ENCODE measurements around the gene SENP6.
"Not testable (repeated sequence)": the region's sequence is repeated elsewhere in the genome, so short reads cannot be mapped to it uniquely, and the experiment has no call there.

SENP6 gene, protein sequence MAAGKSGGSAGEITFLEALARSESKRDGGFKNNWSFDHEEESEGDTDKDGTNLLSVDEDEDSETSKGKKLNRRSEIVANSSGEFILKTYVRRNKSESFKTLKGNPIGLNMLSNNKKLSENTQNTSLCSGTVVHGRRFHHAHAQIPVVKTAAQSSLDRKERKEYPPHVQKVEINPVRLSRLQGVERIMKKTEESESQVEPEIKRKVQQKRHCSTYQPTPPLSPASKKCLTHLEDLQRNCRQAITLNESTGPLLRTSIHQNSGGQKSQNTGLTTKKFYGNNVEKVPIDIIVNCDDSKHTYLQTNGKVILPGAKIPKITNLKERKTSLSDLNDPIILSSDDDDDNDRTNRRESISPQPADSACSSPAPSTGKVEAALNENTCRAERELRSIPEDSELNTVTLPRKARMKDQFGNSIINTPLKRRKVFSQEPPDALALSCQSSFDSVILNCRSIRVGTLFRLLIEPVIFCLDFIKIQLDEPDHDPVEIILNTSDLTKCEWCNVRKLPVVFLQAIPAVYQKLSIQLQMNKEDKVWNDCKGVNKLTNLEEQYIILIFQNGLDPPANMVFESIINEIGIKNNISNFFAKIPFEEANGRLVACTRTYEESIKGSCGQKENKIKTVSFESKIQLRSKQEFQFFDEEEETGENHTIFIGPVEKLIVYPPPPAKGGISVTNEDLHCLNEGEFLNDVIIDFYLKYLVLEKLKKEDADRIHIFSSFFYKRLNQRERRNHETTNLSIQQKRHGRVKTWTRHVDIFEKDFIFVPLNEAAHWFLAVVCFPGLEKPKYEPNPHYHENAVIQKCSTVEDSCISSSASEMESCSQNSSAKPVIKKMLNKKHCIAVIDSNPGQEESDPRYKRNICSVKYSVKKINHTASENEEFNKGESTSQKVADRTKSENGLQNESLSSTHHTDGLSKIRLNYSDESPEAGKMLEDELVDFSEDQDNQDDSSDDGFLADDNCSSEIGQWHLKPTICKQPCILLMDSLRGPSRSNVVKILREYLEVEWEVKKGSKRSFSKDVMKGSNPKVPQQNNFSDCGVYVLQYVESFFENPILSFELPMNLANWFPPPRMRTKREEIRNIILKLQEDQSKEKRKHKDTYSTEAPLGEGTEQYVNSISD

DNA sequence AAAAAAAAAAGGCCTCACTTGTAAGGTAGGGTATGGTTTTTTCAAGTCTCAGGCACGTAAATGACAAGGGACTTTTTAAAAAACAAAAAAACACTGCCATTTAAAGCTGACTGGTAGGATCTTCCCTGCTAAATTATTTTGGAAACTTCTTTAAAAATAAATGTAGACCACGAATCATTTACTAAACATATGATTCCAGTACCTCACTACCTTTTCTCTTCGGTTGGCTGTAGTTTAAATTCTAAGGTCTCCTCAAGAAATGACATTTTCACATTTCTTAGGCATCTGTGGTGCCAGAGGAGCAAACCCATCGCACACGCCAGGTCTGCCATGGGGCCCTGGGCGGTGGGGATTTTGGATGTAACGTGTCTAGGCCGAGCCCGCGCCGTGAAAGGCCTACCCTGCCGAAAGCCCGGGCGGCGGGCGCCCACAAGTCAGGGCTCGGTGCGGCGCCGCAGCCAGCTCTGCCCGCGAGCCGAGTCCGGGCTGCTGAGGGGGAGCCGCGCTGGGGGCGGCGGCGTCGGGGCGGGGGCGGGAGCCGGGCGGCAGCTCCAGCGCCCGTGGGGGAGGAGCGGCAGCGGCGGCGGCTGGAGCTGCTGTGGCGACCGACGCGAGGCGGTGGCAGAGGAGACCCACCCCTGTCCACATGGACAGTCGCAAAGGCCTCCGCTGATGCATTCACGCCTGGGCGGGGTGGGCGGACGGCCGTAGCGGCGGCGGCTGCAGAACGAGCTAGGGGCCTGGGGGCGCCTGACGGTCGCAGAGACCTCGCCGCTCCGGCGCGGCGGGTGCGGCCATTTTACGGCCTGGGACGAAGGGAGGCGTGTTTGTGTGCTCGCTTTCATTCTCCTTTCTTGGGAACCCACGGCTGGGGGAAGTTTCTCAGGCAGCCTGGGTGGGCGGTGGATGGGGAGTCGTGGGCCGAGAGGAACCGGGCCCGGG lies at the start of gene SENP6:
Gene SENP6, plus strand, starts transcription at position 577 of the 942 bp plus-strand sequence. CDS start 645 bp downstream, outside the sequence.
- DNase-seq = peak; percentile 87

- DNase-seq = no peak
Measured at GRCh38 chr6:75556240-75556639, 45.4 kb upstream of the SENP6 start.

DNA sequence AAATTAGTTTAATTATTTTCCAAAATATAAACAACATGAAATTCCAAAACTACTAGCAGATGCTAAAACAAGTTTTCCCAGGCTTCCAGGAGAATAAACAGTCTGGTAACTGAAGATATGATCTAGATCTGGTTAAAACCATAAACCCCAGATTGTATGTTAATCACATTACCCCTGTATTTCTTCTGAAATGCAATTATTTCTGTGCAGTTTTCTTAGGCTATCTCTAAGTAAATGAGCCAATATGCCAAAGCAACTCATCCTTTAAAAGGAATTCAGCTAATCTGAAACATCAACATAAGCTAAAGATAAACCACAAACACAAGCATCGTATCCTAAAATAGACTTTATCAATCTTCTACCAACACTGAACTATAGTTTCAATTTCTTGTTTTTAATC lies 44.6 kb upstream of the SENP6 start:
- DNase-seq = no peak

DNA sequence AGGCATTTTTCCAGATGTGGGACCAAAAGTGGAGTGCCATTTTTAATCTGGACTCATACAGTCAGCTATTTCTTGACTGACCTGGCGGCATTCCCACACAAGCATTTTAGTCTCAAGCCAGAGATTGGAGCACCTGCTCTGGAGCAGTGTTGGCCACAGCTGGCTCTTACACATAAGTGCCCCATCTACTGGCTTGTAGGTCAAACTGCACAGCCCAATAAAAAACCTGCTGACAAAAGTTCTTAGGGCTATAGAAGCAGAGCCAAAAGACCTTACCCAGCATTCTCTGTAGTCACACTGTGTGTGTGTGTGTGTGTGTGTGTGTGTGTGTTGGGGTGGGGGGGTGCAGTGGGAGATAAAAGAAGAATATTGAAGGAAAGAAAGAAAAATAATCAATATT lies 38.6 kb upstream of the SENP6 start:
- peak; percentile 71 for DNase-seq

GRCh38 chr6:75566137-75566767 lies 35.4 kb upstream of the SENP6 start:
- DNase-seq = no peak

GRCh38 chr6:75568100-75568499 lies 33.6 kb upstream of the SENP6 start:
- no peak for DNase-seq

DNA sequence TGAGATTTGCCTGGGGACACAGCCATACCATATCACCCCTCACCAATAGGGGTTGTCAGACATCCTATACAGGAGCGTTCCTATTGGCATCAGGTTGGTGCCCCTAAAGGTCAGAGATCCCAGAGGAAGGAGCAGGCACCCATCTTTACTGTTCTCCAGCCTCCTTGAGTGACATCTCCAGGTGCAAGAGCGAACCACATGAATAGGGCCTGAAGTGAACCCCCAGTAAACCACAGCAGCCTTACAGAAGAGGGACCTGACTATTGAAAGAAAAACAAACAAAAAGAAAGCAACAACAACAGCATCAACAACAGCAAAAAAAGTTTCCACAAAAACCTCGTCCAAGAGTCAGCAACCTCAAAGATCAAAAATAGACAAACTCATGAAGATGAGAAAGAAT lies 32.7 kb upstream of the SENP6 start:
- DNase-seq = no peak

DNA sequence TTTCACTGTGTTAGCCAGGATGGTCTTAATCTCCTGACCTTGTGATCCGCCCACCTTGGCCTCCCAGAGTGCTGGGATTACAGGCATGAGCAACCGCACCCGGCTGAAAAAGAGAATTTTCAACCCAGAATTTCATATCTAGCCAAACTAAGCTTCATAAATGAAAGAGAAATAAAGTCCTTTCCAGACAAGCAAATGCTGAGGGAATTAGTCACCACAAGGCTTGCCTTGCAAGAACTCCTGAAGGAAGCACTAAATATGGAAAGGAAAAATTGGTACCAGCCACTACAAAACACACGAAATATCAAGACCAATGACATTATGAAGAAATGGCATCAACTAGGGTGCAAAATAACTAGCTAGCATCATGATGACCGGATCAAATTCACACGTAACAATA lies 31.0 kb upstream of the SENP6 start:
- DNase-seq = not testable (repeated sequence)

DNA sequence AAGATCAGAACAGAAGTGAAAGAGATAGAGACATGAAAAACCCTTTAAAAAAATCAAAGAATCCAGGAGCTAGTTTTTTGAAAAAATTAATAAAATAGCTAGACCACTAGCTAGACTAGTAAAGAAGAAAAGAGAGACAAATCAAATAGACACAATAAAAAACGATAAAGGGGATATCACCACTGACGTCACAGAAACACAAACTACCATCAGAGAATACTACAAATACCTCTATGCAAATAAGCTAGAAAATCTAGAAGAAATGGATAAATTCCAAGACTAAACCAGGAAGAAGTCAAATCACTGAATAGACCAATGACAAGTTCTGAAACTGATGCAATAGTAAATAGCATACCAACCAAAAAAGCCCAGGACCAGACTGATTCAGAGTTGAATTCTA lies 29.6 kb upstream of the SENP6 start:
- DNase-seq = no peak

DNA sequence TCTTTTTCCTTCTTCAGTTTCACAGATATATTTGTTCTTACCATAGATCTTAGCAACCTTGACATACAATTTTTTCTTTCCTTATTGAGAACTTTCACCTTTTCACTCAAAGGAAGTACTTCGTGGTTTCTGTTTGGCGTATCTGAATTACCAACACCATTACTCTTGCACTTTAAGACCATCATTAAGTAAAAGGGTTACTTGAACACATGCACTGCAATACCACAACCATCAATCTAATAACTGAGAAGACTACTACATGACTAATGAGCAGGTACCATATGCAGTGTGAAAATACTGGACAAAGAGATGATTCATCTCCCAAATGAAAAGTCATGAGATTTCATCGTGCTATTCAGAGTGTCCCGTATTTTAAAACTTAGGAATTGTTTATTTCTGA lies 21.7 kb upstream of the SENP6 start:
- no peak for DNase-seq

- DNase-seq = no peak
Measured at GRCh38 chr6:75581231-75581630, 20.4 kb upstream of the SENP6 start.

- DNase-seq = not testable (repeated sequence)
Measured at GRCh38 chr6:75584552-75584951, 17.1 kb upstream of the SENP6 start.

- DNase-seq = no peak
Measured at GRCh38 chr6:75588948-75589347, 12.7 kb upstream of the SENP6 start.

DNA sequence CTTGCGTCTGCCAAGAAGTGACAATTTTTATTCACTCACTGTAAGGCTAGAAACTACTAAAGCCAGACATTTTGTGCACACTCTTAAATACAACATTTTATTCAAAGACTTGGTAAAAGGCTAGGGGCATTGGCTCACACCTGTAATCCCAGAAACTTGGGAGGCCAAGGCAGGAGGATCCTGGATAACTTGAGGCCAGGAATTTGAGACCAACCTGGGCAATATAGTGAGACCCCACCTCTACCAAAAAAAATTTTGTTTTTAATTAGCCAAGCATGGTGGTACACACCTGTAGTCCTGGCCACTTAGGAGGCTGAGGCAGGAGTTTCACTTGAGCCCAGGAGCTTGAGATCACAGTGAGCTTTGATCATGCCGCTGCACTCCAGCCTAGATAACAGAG lies 11.3 kb upstream of the SENP6 start:
- no peak for DNase-seq

DNA sequence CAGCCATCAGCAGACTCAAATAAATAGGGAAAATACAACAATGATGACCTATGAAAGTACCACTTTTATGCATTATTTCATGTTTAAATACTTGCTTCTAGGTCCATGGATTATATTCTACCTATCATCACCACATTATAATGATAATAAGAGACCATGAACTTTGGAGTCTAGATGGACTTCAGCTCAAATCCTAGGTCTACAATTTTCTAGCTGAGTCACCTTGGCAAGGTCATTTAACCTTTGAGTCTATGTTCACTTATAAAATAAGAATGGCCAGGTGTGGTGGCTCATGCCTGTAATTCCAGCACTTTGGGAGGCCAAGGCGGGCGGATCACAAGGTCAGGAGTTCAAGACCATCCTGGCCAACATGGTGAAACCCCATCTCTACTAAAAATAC lies 5.3 kb upstream of the SENP6 start:
- not testable (repeated sequence) for DNase-seq

DNA sequence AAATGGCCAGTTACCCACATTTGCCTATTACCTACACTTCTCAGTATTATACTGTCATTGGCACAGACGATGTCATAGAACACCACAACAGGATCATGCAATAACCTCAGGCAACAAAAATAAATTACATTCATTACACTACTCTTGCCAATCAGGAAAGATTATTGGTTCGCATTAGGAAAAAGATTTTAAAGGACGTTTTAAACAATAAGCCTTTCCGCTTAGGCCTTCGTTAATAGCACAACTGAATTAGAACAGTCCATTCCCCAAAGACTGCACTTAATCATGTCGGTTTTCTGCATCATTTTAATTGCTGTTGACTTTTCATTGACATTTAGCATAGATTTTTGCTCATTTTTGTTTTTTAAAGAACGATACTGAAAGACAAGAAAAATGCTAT lies 912 bp upstream of the SENP6 start:
- DNase-seq = peak; percentile 63

- DNase-seq = peak; percentile 74
Measured at GRCh38 chr6:75602246-75603105, 796 bp downstream of the SENP6 start.

- DNase-seq = peak; percentile 67
Measured at GRCh38 chr6:75603106-75603420, 1.4 kb downstream of the SENP6 start.

- DNase-seq = no peak
Measured at GRCh38 chr6:75604294-75604693, 2.6 kb downstream of the SENP6 start.

DNA sequence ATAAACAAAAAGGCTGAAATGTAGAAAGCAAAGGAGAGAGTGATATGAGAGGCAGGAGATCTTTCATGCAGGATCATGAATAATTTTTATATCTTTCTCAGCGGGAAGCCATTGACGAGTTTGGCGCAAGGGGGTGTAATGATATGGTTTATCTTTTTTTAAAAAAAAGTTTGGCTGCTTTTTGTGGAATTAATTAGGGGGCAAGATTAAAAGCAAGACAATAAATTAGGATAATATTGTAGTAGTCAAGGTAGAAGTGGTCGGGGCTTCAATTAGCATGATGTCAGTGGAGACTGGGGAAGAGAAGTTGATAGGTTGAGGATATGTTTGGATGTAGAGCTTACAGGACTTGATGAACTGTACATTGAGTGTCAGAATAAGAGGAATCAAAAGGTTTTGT lies 4.0 kb downstream of the SENP6 start:
- DNase-seq = no peak

- no peak for DNase-seq
Measured at GRCh38 chr6:75608304-75608703, 6.6 kb downstream of the SENP6 start.

Measured in OCI-M1 (cell line).